ENCODE results near the gene CBR4.
"Not testable (repeated sequence)": the region's sequence is repeated elsewhere in the genome, so short reads cannot be mapped to it uniquely, and the experiment has no call there.

CBR4 gene

DNA sequence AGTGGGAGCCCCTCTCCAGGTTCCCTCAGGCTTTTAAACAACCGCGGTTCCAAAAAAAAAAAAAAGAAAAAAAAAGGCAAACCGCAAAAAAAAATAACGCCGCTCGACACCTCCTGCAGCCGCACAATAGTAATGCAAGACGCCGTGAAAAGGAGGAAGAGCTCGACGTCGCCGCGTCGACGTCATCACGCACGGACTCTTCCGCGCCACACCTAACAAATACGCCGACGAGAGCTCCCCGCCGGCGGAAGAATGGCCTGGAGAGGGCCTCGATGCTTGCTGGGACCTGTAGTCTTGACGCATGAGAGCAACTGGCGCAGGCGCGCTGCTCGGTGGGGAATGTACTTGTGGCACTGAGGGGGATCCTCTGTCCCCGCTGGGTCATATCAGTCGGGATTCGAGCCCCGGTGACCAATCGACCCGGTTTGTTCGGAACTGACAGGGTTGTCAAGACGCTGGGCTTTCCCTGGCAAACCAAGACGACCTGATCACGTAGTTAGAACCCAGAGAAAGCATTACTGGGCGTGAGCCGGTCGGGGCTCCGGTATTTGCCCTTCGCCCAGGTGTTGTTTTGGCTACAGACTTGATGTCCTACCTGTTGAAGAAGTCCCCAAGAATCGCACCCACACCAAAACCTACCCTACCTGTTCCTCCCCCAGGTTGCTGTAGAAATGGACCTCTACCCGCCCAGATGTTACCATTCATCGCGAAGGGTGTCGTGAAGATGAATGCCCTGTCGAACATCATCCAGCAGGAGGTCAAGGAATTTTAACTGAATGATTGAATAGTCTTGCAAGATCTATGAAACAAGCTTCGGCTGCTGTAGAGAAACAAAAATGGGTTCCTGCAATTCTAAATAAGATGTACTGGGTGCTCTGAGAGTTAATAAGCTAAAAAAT, at the start of gene CBR4:
TSS of gene CBR4 (minus strand) at position 131 of the 899 bp plus-strand sequence. CDS start 166 bp downstream, outside the sequence.
- DNase-seq, result peak; percentile 53

DNA sequence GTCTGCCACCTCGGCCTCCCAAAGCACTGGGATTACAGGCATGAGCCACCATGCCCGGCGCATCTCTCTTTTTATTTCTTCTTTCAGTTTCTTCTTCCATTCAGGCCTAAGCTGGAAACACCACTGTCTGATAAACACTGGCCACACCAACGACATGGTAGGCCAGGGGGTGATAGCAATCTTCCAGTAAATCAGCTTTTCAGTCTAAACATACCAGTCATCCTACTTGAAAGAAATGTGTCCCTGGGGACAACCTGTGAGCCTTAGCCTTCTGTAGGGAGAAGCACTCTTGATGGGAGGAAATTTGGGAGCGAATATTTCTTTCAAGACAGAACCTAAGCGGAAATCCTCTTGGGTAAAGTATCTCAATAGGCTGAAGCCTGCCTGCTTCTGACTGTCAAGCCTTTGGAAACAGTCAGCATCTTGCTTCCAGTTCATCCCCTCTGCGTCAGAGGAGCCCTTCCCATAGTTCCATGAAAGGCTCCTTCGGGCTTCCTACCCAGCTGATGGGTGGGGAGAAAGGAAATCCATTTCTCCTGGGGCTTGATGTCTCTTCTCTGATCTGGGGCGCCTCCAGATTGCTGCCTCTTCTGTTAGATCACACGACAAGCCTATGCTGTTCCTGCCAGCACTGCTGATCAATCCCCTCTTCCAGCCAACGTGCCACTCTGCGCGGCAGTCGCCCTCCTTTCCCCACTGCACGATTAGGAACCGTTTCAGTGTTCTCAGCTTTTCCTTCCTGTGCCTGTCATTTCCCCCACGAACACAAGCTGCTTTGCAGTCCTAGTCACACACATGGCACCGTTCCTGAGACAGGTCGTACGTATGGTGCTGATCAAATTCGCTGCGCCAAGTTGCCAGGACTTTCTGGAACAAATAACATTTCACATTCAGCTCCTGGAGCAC, 49.5 kb upstream of the CBR4 start:
- DNase-seq, result no peak

- no peak for DNase-seq
These were observed 48.3 kb upstream of the CBR4 start for GRCh38 chr4:169058312-169058711.

- DNase-seq, result no peak
These were observed 44.8 kb upstream of the CBR4 start for GRCh38 chr4:169054879-169055278.

GRCh38 chr4:169052594-169052945, 42.5 kb upstream of the CBR4 start:
- no peak for DNase-seq

DNA sequence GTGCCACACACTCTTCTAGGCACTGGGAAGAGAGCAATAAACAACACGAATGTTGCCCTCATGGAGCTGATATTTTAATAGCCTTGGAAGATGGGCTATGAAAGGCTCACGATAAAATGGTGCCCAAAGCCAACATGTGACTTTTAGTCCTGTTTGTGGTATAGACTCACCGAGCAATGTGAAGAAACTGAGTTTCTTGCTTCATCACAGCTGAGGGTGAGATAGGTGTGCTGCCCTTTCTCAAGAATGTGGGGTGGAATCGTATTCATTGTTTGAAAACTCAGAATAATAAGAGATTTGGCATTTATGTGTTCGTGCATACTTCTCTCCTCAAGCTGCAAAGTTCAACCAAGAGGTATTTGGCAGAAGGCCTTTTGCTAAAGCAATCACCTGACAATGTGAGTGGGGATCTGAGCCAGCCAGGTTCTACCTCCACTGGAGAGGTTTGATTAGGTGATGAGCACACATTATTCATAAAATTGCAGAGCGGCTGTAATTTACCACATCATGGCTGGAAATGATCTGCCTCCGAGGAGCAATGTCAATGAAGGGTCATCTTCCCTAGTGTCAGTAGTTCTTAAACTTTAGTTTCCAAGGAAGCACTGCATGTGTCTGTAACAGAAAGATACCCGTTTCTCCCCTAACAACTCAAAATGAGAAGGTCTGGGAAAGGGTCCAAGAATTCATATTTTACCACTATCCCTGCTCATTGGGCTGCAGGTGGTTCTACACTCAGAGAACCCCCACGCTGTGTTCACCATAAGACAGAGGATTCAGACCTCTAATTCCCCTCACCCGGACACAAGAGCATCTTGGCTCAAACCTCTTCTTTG, 41.9 kb upstream of the CBR4 start:
- no peak for DNase-seq

- DNase-seq, result no peak
These were observed 41.1 kb upstream of the CBR4 start for GRCh38 chr4:169050881-169051760.

DNA sequence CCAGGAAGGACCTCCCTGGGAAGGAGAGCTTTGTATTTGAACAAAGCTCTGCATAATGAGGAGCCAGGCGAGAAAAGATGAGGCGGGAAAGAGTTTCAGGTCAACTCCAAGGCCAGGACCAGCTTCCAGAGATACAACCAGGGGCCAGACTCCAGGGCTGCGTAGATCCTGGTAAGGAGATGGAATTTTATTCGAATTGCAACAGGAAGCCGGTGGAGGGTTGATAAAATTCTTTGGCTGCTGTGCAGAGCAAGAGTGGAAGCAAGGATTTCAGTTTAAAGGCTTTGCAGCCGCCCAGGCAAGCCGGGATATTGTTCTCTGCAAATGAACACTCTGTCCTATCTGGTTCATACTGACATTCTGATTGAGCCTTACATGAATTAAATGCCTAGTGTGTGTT, 40.2 kb upstream of the CBR4 start:
- no peak for DNase-seq

DNA sequence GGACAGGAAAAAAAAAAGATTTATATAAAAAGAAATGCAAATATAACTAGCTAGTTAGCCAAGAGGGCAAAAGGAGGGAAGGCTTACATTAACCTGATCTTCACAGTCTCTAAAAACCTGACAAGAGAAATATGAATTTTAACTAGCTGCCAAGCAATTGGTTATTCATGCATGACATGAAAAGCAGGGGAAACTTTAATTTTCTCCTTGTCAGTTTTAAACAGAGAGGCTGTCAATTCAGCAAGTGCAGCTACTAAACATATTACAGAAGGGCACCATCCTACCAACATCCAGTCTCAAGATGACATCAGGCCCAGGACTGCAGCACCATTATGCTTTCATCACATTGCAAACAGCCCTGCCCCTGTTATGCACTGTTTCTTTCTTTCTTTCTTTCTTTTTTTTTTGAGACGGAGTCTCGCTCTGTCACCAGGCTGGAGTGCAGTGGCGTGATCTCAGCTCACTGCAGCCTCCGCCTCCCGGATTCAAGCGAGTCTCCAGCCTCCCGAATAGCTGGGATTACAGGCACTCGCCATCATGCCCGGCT, 38.9 kb upstream of the CBR4 start:
- no peak for DNase-seq

- DNase-seq, result no peak
These were observed 37.9 kb upstream of the CBR4 start for GRCh38 chr4:169047956-169048355.

DNA sequence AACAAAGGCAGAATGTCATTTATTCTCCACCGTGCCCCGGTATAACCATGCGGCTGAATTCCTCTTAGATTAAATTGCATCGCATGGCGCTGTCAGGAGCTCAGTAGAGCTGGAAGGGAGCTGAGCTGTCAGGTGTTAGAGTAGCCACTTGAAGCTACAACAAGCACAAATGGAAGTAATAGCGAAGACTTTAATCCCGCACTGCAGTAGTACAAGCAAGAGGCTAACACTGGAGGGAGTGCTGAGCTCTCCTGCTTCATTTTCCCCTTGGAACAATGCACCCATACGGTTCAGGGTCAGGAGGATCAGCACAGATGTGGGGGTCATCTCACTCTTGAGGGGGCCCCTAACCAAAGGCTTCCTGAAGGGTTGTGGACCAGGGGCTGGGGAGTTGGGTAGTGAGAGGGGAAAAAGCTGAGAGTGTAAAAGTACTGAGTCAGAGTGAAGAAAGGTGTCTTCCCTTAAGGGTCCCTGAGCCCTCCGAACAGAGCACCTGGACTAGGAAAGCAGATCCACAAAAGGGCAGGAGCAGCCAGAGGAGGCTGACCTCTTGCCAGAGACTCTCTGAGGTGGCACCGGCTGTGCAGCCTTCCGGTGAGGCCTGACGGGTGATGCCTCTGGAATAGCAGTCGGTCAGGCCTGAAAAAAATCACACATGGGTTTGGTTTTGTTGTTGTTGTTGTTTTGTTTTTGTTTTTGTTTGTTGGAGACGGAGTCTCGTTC, 36.0 kb upstream of the CBR4 start:
- no peak for DNase-seq

GRCh38 chr4:169044714-169045447, 34.8 kb upstream of the CBR4 start:
- no peak for DNase-seq

DNA sequence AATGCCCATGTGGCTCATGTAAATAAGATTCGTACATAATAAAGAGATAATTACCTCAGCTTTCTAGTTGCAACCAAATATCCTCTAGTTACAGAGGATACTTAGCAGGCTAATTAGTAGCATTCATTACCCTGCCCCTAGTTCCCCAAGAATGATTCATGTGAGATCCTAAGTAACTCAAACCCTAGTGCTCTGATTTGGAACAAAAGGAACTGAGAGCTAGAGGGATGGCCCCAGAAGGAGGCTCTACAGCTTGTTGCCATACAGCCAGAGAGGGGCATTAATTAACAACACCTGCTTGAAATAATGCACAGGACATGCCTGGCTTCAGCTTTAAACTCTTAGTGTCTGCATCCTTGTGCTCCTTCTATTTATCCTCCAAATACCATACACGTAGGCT, 32.6 kb upstream of the CBR4 start:
- DNase-seq, result no peak

DNA sequence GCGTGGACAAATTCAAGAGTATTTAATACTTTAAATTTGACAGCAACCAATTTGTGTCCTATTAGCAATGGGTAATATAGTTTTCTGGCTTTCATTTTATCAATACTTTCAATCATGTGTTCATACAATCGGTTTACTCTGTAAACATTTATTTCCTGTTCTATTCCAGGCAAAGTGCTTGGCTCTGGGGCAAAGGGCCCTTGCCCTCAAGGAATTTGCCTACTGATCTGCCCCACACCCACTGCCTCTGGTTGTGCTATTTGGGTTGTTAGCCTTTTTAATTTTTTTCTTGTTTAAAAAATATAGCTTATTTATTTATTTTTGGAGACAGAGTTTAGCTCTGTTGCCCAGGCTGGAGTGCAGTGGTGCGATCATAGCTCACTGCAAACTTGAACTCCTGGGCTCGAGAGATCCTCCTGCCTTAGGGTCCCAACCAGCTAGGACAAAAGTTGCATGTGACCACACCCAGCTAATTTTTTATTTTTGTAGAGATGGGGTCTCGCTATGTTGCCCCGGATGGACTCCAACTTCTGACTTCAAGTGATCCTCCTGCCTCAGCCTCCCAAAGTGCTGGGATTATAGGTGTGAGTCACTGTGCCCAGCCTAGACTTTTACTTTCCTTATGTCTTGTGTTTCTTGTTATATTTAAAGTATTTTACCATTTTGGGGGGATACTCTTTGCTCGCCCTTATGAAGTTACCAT, 30.7 kb upstream of the CBR4 start:
- DNase-seq, result no peak

- DNase-seq, result no peak
These were observed 29.3 kb upstream of the CBR4 start for GRCh38 chr4:169039251-169039954.

DNA sequence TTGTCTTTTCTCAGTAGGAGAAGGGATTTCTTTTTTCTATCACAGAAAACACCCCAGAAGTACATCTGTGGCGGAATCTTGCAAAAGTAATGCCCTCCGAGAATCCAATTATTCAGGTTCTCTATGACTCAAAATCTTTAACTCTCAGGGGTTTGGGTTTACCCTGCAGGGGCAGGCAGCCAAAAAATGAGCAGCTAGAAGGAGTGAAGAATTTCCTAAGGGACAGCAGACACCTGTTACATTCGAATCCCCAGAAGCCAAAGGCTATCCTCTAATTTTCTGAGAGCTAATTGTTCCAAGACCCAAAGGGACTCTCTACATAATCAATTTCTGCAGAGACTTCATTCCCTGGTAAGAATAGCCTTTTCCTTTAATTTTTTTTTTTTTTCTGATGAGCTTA, 27.5 kb upstream of the CBR4 start:
- no peak for DNase-seq

GRCh38 chr4:169035871-169036620, 26.0 kb upstream of the CBR4 start:
- not testable (repeated sequence) for DNase-seq

DNA sequence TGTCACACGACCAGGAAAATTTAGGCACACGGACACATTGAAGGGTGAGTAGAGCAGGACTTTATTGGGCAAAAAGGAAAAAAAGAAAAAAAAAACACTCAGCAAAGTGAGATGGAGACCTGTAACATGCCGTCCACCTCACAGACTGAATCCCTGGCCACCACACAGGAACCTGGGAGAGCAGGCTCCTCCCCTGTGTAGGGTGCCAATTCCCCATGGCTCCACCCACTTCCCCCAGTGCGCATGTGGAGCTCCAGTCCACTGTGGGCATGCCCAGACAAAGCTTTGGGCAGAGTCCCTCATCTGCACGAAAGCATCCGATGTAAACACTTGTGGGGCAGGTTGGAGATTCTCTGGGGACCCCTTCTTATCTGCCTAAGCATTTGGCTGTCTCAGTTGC, 23.6 kb upstream of the CBR4 start:
- no peak for DNase-seq

Measured in cortex of kidney (tissue), 1 donor.